ENCODE measurements around the gene PTX4.
A peak's percentile ranks its signal among the peaks of the same experiment; 100 is the strongest.

Gene PTX4, protein sequence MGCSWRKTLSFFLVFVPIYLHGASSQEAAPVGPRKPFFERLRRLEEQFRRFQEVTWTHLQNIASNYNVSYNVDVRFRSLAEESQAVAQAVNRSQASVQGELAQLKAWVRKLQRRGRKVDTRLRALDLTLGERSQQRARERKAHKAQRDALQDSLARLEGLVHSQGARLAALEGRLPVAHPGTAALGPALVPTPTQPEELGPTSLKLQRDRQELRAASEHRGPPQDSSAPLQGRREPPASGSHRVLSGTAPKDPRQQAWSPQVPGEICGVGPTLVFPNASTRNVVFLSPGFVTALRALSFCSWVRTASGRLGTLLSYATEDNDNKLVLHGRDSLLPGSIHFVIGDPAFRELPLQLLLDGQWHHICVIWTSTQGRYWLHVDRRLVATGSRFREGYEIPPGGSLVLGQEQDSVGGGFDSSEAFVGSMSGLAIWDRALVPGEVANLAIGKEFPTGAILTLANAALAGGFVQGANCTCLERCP

DNA sequence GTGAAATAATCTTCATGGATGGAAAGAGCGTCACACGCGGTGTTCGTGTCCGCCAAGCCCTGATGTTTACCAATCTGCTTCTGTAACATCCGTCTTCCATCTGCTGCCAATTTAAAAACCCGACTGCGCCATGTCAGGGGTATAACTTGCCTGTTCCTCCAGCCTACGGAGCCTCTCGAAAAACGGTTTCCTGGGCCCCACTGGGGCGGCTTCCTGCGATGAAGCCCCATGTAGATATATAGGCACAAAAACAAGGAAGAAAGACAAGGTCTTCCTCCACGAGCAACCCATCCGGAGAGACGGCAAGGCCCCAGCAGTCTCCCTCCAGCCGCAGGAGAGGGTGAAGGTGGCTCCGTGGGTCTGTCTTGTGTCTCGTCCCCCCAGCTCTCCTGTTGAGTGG is at the start of gene PTX4:
Gene PTX4 (minus strand): TSS at position 326 of the 400 bp plus-strand sequence. CDS start 35 bp downstream, at position 291.
- no peak for DNase-seq

DNA sequence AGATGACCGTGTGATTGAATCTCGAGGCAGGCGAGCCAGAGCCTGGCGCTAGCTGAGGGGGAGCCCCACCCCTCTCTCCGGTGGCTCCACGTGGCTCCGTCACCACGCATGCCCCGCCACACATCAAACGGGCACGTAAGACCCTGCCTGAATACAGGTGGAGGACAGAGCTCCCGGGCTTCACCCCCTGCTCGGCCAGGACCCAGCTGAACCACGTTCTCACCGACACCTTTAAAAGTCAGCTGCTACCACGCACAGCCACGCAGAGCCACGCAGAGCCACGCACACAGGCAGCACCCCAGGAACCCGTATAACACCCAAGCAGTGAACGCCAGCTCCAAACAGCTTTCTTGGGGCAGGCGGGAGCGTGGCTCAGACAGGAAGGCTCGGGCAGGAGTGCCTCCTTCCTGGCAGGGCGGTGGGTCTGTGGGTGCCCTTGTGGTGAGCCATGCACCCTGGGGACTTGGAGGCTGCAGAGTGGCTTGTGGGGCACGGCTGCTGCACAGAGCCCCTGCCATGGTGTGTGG is 49.1 kb upstream of the PTX4 start:
- peak in 1 of 2 experiments; percentile 45 for DNase-seq

DNA sequence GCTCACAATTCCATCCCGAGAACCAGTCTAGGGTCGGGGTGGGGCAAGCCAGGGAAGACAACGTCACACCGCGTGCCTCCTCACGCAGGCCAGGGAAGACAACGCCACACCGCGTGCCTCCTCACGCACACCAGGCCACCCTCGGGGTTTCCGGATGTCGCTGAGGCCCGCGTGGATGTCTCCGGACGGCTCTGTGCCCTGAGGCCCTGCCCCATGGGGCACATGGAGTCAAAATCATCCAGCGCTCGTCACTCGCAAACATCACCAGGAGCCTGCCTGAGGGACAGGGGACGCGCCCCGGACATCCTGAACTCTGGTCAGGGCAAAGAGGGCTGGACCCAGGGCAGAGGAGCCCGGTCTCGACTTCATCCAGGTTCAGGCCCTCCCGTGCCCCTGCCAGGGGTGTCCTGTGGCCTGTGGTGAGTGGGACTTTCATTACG is 48.4 kb upstream of the PTX4 start:
- no peak for DNase-seq

- no peak for DNase-seq
These were observed 47.9 kb upstream of the PTX4 start for GRCh38 chr16:1536601-1537000.

- DNase-seq: peak; percentile 49 to 59
These were observed 46.9 kb upstream of the PTX4 start for GRCh38 chr16:1535391-1536291.

GRCh38 chr16:1534021-1535020 is 45.6 kb upstream of the PTX4 start:
- DNase-seq: peak; percentile 42 to 50

DNA sequence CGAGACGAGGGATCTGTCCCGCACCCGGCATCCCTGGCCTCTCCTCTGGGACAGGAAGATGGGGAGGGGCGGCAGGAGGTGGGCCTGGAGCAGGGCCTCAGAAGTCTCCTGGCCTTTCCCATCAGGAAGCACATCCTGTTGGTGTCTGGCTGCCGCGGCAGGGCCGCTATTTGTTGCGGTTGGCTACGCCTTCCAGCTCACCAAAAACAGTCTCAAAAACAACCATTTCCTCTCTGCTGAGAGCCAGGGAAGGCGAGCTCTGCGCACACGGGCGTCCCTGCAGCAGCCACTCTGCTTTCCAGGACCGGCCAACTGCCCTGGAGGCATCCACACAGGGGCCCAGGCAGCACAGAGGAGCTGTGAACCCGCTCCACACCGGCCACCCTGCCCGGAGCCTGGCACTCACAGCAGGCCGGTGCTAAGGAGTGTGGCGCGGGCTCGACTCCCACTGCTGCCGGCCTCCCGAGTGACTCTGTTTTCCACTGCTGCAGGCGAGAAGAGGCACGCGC is 44.8 kb upstream of the PTX4 start, which contains the start of gene TMEM204:
Gene TMEM204 (plus strand): TSS at position 224 of the 509 bp plus-strand sequence. CDS start 610 bp downstream, outside the sequence.
- peak; percentile 55 to 59 for DNase-seq

GRCh38 chr16:1532771-1533170 is 44.0 kb upstream of the PTX4 start:
- no peak for DNase-seq

GRCh38 chr16:1532081-1532760 is 43.5 kb upstream of the PTX4 start:
- no peak for DNase-seq

GRCh38 chr16:1531638-1531910 is 42.8 kb upstream of the PTX4 start:
- DNase-seq: no peak

- DNase-seq: no peak
These were observed 42.3 kb upstream of the PTX4 start for GRCh38 chr16:1530883-1531637.

GRCh38 chr16:1530349-1530882 is 41.7 kb upstream of the PTX4 start:
- no peak for DNase-seq

GRCh38 chr16:1528921-1529537 is 40.3 kb upstream of the PTX4 start:
- DNase-seq: no peak

- no peak for DNase-seq
These were observed 39.4 kb upstream of the PTX4 start for GRCh38 chr16:1527836-1528811.

DNA sequence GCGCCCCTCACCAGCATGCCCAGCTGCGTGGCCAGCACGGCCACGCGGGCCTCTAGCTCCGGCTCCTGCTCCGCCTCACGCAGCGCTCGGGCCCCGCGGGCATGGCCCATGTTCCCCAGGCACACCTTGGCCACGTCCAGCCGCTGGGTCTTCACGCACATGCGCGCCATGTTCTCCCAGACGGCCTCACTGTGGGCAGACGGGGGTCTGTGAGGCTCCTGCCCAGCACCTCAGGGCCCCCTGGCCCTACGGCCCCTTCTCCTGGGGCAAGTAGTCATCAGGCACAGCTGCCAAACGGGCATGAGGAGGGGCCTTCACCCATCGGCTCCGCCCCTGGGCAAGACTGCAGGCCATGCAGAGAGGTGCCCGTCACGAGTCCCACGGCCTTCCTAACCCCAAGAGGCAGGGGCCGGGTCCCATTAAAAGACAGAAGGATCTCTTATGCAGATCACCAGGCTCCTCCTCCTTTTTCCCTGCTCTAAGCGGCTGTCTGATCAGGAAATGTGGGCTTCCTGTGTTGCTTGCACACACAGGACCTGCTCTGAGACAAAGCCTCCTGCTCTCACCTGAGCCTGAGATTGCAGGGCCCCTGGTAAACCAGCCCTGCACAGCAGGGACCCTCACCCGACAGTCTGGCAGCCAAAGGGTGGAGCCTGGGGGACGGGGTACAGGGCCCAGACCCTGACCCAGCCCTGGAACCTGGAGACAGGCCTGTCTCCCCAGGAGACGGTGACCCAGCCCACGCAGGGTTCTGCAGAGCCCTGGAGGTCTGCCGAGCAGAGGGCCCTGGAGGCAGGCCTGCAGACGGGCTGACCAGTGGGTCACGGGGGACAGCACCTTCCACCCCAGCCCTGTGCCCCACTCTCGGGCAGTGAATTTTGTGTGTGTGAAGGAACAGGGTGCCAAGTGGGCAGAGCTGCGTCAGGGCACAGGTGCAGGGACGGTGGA is 38.1 kb upstream of the PTX4 start:
- peak in 1 of 2 experiments; percentile 43 for DNase-seq

- no peak for DNase-seq
These were observed 37.3 kb upstream of the PTX4 start for GRCh38 chr16:1525871-1526607.

All from activated CD4-positive, alpha-beta T cell treated with anti-CD3 and anti-CD28 coated beads, Interleukin-2, amount 50 U/mL, for 48 hours (primary cell).